Stimulated activated memory B cell treated with anti-CD40 and anti-IgM and Interleukin-4, amounts not matched to agents 10 μg/mL and 1 μg/mL and 100 μg/mL, for 72 hours (primary cell): ENCODE results near the gene RAB11FIP5.
"Not testable (repeated sequence)": the region's sequence is repeated elsewhere in the genome, so short reads cannot be mapped to it uniquely, and the experiment has no call there.

Experiments
- ATAC-seq: fragments of 150-1000 bp; cut with Tn5 transposase; 2 replicates; pipeline ENCODE4 v1.10.0; 2021
- H3K27ac Mint-ChIP-seq: one replicate; pipeline ENCODE4 v1.8.0; 2022; ENCODE audit warnings: mild to moderate bottlenecking, mixed read lengths
- H3K27me3 Mint-ChIP-seq: one replicate; pipeline ENCODE4 v1.8.0; 2022; ENCODE audit warnings: mixed read lengths
- H3K36me3 Mint-ChIP-seq: one replicate; pipeline ENCODE4 v1.8.0; 2022; ENCODE audit warnings: mixed read lengths
- H3K4me1 Mint-ChIP-seq: one replicate; pipeline ENCODE4 v1.8.0; 2022; ENCODE audit warnings: mixed read lengths
- H3K4me3 Mint-ChIP-seq: one replicate; pipeline ENCODE4 v1.8.0; 2022; ENCODE audit warnings: mild to moderate bottlenecking, moderate library complexity, mixed read lengths
- H3K9me3 Mint-ChIP-seq: one replicate; pipeline ENCODE4 v1.8.0; 2022; ENCODE audit warnings: mixed read lengths

Gene RAB11FIP5

DNA sequence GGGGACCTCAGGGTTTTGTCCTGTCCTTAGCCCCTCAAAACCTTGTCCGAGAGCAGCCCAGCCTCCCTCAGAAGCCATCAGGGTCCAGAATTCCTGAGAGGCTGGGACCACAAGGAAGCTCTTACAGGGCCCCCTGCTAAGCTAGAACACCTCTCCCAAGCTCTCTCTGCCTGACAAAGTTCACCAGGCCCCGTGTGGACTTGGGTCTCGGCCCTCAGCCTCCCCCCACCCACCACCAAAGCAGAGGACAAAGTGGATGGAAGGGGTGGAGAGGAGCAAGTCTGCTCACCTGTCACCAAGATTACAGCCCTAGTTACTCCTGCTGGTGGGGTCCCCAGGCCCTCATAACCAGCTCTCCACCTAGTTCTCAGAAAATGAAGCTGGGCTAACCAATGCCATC, 16.8 kb downstream of the RAB11FIP5 start:
- H3K27me3 Mint-ChIP-seq, result no peaks in the 10 kb centered on the region
- H3K36me3 Mint-ChIP-seq, result no peaks in the 10 kb centered on the region
- no peak overlapping the region for H3K4me3 Mint-ChIP-seq
- ATAC-seq, result no peak
- H3K4me1 Mint-ChIP-seq, result peaks cover 6% of the 10 kb centered on the region
- H3K27ac Mint-ChIP-seq, result no peak overlapping the region
- H3K9me3 Mint-ChIP-seq, result no peaks in the 10 kb centered on the region

GRCh38 chr2:73093601-73094218, 19.0 kb downstream of the RAB11FIP5 start:
- not testable (repeated sequence) for ATAC-seq, H3K4me3 Mint-ChIP-seq, H3K27ac Mint-ChIP-seq, H3K36me3 Mint-ChIP-seq, H3K4me1 Mint-ChIP-seq, H3K9me3 Mint-ChIP-seq, H3K27me3 Mint-ChIP-seq

GRCh38 chr2:73092146-73092783, 20.5 kb downstream of the RAB11FIP5 start:
- Mint-ChIP-seq H3K9me3 (no peaks in the 10 kb centered on the region), H3K4me3 (no peak overlapping the region), H3K36me3 (no peaks in the 10 kb centered on the region), H3K4me1 (peaks cover 6% of the 10 kb centered on the region), H3K27ac (no peak overlapping the region), H3K27me3 (no peaks in the 10 kb centered on the region)
- no peak for ATAC-seq

GRCh38 chr2:73091696-73092095, 21.1 kb downstream of the RAB11FIP5 start:
- no peaks in the 10 kb centered on the region for H3K9me3 Mint-ChIP-seq
- no peak overlapping the region for H3K27ac Mint-ChIP-seq
- H3K4me1 Mint-ChIP-seq, result peaks cover 6% of the 10 kb centered on the region
- no peaks in the 10 kb centered on the region for H3K27me3 Mint-ChIP-seq
- H3K4me3 Mint-ChIP-seq, result no peak overlapping the region
- H3K36me3 Mint-ChIP-seq, result no peaks in the 10 kb centered on the region
- no peak for ATAC-seq

- no peak overlapping the region for H3K27ac Mint-ChIP-seq
Measured at GRCh38 chr2:73091164-73091563, 21.6 kb downstream of the RAB11FIP5 start.

GRCh38 chr2:73089270-73090030, 23.3 kb downstream of the RAB11FIP5 start:
- H3K9me3 Mint-ChIP-seq, result no peaks in the 10 kb centered on the region
- H3K27me3 Mint-ChIP-seq, result peaks cover 4% of the 10 kb centered on the region
- H3K36me3 Mint-ChIP-seq, result peaks cover under 1% of the 10 kb centered on the region
- H3K27ac Mint-ChIP-seq, result no peak overlapping the region
- peaks cover 6% of the 10 kb centered on the region for H3K4me1 Mint-ChIP-seq
- no peak overlapping the region for H3K4me3 Mint-ChIP-seq
- no peak for ATAC-seq

More at GRCh38 chr2:73091164-73091563, 21.6 kb downstream of the RAB11FIP5 start:
- Mint-ChIP-seq H3K9me3 (no peaks in the 10 kb centered on the region), H3K4me3 (no peak overlapping the region), H3K36me3 (no peaks in the 10 kb centered on the region), H3K4me1 (peaks cover 6% of the 10 kb centered on the region), H3K27me3 (no peaks in the 10 kb centered on the region)
- no peak for ATAC-seq

DNA sequence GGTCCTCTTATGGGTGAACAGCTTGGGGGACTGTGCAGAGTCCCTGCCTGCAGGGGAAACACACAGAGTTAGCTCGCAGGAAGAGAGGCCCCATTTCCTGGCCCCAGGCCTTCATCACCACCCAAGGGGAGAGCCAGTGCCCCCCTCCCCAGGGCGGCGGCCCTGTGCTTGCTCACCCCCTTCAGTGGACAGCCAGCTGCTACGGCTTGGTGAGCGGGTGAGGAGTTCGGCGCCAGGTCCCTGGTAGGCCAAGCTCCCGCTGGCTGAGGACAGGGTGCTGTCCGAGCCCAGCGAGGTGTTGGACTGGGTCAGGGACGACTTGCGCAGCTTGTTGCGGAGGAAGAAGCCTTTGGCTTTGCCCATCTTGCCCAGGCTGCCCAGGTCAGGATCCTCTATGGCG, 24.0 kb downstream of the RAB11FIP5 start:
- H3K27me3 Mint-ChIP-seq, result peaks cover 11% of the 10 kb centered on the region
- H3K27ac Mint-ChIP-seq, result no peak overlapping the region
- no peak overlapping the region for H3K4me3 Mint-ChIP-seq
- no peaks in the 10 kb centered on the region for H3K9me3 Mint-ChIP-seq
- no peak for ATAC-seq
- H3K4me1 Mint-ChIP-seq, result peaks cover 6% of the 10 kb centered on the region
- peaks cover 6% of the 10 kb centered on the region for H3K36me3 Mint-ChIP-seq

DNA sequence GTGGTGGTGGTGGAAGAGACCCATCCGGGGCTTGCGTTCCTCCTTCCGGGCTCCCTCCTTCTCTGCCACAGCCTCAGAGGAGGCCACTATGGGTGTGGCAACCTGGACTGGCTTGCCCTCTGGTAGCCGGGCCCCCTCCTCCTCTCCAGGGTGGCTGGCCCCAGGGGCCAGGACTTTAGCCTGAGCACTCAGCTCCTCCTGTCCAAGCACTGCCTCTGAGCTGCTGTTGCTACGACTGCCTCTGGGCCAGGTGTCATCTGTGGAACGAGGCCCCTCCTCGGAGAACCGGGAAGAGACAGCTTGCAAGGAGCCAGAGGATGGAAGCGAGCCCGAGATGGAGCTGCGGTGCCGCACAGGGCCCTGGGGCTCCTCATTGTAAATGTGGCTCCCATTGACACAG, 24.5 kb downstream of the RAB11FIP5 start:
- H3K27ac Mint-ChIP-seq, result no peak overlapping the region
- H3K4me3 Mint-ChIP-seq, result no peak overlapping the region
- H3K36me3 Mint-ChIP-seq, result peaks cover 6% of the 10 kb centered on the region
- H3K9me3 Mint-ChIP-seq, result no peaks in the 10 kb centered on the region
- peaks cover 16% of the 10 kb centered on the region for H3K27me3 Mint-ChIP-seq
- peaks cover 6% of the 10 kb centered on the region for H3K4me1 Mint-ChIP-seq
- ATAC-seq, result no peak

DNA sequence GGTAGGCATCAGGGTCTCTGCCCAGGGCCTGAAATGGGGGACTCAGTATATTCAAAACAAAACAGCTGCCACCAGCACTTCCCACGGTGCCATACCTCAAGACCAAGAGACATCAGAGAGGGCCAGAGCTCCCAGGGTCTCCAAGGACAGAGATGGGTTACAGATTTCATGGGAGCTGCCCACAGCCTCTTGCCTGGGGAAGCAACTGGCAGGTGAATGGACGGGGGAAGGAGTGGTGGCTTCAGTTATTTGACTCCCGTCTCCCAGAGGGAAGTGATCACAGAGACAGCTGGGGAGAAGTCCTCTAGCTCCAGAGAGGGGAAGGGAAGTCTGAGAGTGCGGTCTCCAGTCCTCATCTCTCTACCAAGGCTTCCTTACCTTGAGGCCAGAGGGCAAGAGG, 25.4 kb downstream of the RAB11FIP5 start:
- Mint-ChIP-seq H3K4me3 (no peak overlapping the region), H3K27ac (no peak overlapping the region), H3K4me1 (peaks cover 1% of the 10 kb centered on the region), H3K9me3 (no peaks in the 10 kb centered on the region), H3K36me3 (peaks cover 6% of the 10 kb centered on the region), H3K27me3 (peaks cover 16% of the 10 kb centered on the region)
- no peak for ATAC-seq

GRCh38 chr2:73085691-73086090, 27.1 kb downstream of the RAB11FIP5 start:
- Mint-ChIP-seq H3K4me1 (no peaks in the 10 kb centered on the region), H3K9me3 (no peaks in the 10 kb centered on the region), H3K4me3 (no peak overlapping the region), H3K36me3 (peaks cover 6% of the 10 kb centered on the region), H3K27me3 (peaks cover 16% of the 10 kb centered on the region), H3K27ac (no peak overlapping the region)
- peak; percentile 79 for ATAC-seq

- no peaks in the 10 kb centered on the region for H3K9me3 Mint-ChIP-seq
- no peak for ATAC-seq
- no peak overlapping the region for H3K4me3 Mint-ChIP-seq
- H3K27ac Mint-ChIP-seq, result no peak overlapping the region
- peaks cover 16% of the 10 kb centered on the region for H3K27me3 Mint-ChIP-seq
- peaks cover 6% of the 10 kb centered on the region for H3K36me3 Mint-ChIP-seq
- no peaks in the 10 kb centered on the region for H3K4me1 Mint-ChIP-seq
Measured at GRCh38 chr2:73084971-73085370, 27.8 kb downstream of the RAB11FIP5 start.

- Mint-ChIP-seq H3K4me1 (no peaks in the 10 kb centered on the region), H3K9me3 (no peaks in the 10 kb centered on the region), H3K36me3 (peaks cover 6% of the 10 kb centered on the region), H3K4me3 (no peak overlapping the region), H3K27me3 (peaks cover 16% of the 10 kb centered on the region), H3K27ac (no peak overlapping the region)
- ATAC-seq, result no peak
Measured at GRCh38 chr2:73083886-73084800, 28.6 kb downstream of the RAB11FIP5 start.

DNA sequence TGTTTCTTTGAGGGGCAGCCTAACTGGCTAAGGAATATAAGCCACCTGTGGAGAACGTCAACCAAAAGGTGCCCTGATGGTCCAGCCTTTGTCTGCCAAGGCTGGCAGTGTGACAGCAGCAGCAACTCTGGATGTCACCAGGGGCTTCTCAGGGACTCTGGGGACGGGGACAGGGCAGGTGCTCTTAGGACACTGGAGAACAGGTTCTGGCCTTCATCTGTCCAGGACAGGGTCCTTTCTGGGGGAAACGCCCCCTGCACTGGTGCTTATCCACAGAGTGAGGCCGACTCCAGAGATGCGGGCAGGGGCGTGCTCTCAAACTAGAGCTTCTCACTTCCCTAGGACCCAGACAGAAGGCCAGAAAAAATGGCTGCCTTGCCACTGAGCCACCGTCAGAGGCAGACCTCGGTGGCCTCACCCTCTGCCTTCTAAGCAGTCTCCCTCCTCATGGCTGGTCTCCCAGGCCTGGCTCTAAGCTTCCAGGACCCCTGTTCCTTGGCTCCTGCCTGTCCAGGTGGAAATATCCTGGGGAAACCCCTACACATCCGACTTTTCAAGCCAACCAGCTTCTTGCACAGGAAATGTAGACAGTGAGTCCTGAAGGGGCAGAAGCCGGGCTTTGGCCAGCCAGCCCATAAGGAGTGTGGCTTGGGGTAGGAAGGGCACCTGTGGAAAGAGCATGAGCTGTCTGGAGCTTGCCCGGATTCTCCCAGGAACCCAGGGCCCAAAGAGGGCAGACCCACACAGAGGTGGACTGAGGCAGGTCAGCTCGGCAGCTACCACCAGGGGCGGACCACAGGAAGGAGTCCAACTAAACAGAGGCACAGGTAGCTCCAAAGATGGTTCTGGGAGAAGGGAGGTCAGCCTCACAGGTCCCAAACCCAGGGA, 30.0 kb downstream of the RAB11FIP5 start:
- Mint-ChIP-seq H3K4me1 (no peaks in the 10 kb centered on the region), H3K9me3 (no peaks in the 10 kb centered on the region), H3K4me3 (no peak overlapping the region), H3K36me3 (peaks cover 6% of the 10 kb centered on the region), H3K27ac (no peak overlapping the region), H3K27me3 (peaks cover 16% of the 10 kb centered on the region)
- no peak for ATAC-seq

DNA sequence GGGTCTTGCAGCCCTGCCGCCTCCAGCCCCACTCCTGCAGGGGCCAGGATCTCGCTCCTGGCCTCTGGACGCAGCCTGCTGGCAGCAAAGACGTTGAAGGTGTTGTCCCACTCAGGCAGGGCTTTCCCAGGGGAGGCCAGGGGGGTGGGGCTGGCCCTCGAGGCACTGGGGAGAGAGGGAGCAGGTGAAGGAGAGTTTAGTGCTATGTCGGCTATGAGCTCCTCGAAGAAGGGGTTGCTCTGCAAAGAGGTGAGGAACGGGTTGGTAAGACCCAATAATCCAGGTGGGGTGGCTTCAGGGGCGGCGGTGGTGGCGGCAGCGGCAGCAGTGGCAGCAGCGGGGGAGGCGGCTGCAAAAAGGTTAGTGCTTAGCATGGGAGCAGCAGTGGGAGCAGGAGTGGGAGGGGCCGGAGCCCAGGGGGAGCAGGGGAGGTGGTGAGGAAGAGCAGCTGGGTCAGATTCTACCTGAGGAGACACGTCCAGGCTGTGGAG, 31.5 kb downstream of the RAB11FIP5 start:
- Mint-ChIP-seq H3K9me3 (no peaks in the 10 kb centered on the region), H3K4me1 (no peaks in the 10 kb centered on the region), H3K36me3 (peaks cover 6% of the 10 kb centered on the region), H3K27me3 (peaks cover 16% of the 10 kb centered on the region), H3K27ac (no peak overlapping the region), H3K4me3 (no peak overlapping the region)
- no peak for ATAC-seq
